ENCODE results near the gene DNAJC25.
"Not testable (repeated sequence)": the region's sequence is repeated elsewhere in the genome, so short reads cannot be mapped to it uniquely, and the experiment has no call there.

The DNAJC25 gene

GRCh38 chr9:111663301-111663823 lies 32.2 kb downstream of the DNAJC25 start:
- no peak for DNase-seq (ENCODE audit: low read depth in 2 of 2)

GRCh38 chr9:111668026-111668573 lies 37.0 kb downstream of the DNAJC25 start:
- DNase-seq (ENCODE audit: low read depth in 2 of 2) = no peak

- not testable (repeated sequence) for DNase-seq (ENCODE audit: low read depth in 2 of 2)
Measured at GRCh38 chr9:111668601-111669000, 37.5 kb downstream of the DNAJC25 start.

GRCh38 chr9:111674319-111674718 lies 43.2 kb downstream of the DNAJC25 start:
- no peak for DNase-seq (ENCODE audit: low read depth in 2 of 2)

- DNase-seq (ENCODE audit: low read depth in 2 of 2) = no peak
Measured at GRCh38 chr9:111676116-111676515, 45.0 kb downstream of the DNAJC25 start.

GRCh38 chr9:111678293-111678692 lies 47.2 kb downstream of the DNAJC25 start:
- DNase-seq (ENCODE audit: low read depth in 2 of 2) = no peak

GRCh38 chr9:111679199-111679598 lies 48.1 kb downstream of the DNAJC25 start:
- DNase-seq (ENCODE audit: low read depth in 2 of 2) = no peak

GRCh38 chr9:111683392-111683791 lies 52.3 kb downstream of the DNAJC25 start:
- no peak for DNase-seq (ENCODE audit: low read depth in 2 of 2)

GRCh38 chr9:111691672-111692329 lies 60.7 kb downstream of the DNAJC25 start:
- DNase-seq (ENCODE audit: low read depth in 2 of 2) = no peak

- no peak for DNase-seq (ENCODE audit: low read depth in 2 of 2)
Measured at GRCh38 chr9:111696796-111697195, 65.7 kb downstream of the DNAJC25 start.

- no peak for DNase-seq (ENCODE audit: low read depth in 2 of 2)
Measured at GRCh38 chr9:111700776-111701175, 69.6 kb downstream of the DNAJC25 start.
